ENCODE data around the gene PDE4D.

Gene PDE4D

GRCh38 chr5:59874675-59875074 is 18.9 kb downstream of the PDE4D start:
- Histone ChIP-seq H3K27ac (ENCODE audit: low read length) (no peak overlapping the region), H3K4me1 (ENCODE audit: control insufficient read depth in 1 of 2, insufficient read depth in 2 of 2, low read length in 2 of 2) (no peaks in the 10 kb centered on the region), H3K4me3 (ENCODE audit: low read depth in 1 of 2, low read length in 2 of 2) (no peak overlapping the region), H3K36me3 (ENCODE audit: control insufficient read depth in 1 of 2, insufficient read depth in 2 of 2, low read length in 2 of 2) (no peaks in the 10 kb centered on the region), H3K9me3 (ENCODE audit: control insufficient read depth in 1 of 2, low read length in 2 of 2) (no peaks in the 10 kb centered on the region), H3K27me3 (ENCODE audit: low read depth, low read length) (no peaks in the 10 kb centered on the region)

GRCh38 chr5:59873113-59873512 is 20.4 kb downstream of the PDE4D start:
- Histone ChIP-seq H3K27me3 (ENCODE audit: low read depth, low read length) (no peaks in the 10 kb centered on the region), H3K9me3 (ENCODE audit: control insufficient read depth in 1 of 2, low read length in 2 of 2) (no peaks in the 10 kb centered on the region), H3K4me3 (ENCODE audit: low read depth in 1 of 2, low read length in 2 of 2) (no peak overlapping the region), H3K4me1 (ENCODE audit: control insufficient read depth in 1 of 2, insufficient read depth in 2 of 2, low read length in 2 of 2) (no peaks in the 10 kb centered on the region), H3K36me3 (ENCODE audit: control insufficient read depth in 1 of 2, insufficient read depth in 2 of 2, low read length in 2 of 2) (no peaks in the 10 kb centered on the region), H3K27ac (ENCODE audit: low read length) (no peak overlapping the region)

GRCh38 chr5:59866661-59867060 is 26.9 kb downstream of the PDE4D start:
- H3K36me3 ChIP-seq (ENCODE audit: control insufficient read depth in 1 of 2, insufficient read depth in 2 of 2, low read length in 2 of 2), result no peaks in the 10 kb centered on the region
- H3K4me3 ChIP-seq (ENCODE audit: low read depth in 1 of 2, low read length in 2 of 2), result no peak overlapping the region
- no peaks in the 10 kb centered on the region for H3K9me3 ChIP-seq (ENCODE audit: control insufficient read depth in 1 of 2, low read length in 2 of 2)
- no peaks in the 10 kb centered on the region for H3K27me3 ChIP-seq (ENCODE audit: low read depth, low read length)
- H3K4me1 ChIP-seq (ENCODE audit: control insufficient read depth in 1 of 2, insufficient read depth in 2 of 2, low read length in 2 of 2), result no peaks in the 10 kb centered on the region
- no peak overlapping the region for H3K27ac ChIP-seq (ENCODE audit: low read length)

- no peaks in the 10 kb centered on the region for H3K9me3 ChIP-seq (ENCODE audit: control insufficient read depth in 1 of 2, low read length in 2 of 2)
- H3K36me3 ChIP-seq (ENCODE audit: control insufficient read depth in 1 of 2, insufficient read depth in 2 of 2, low read length in 2 of 2), result no peaks in the 10 kb centered on the region
- H3K4me3 ChIP-seq (ENCODE audit: low read depth in 1 of 2, low read length in 2 of 2), result no peak overlapping the region
- H3K4me1 ChIP-seq (ENCODE audit: control insufficient read depth in 1 of 2, insufficient read depth in 2 of 2, low read length in 2 of 2), result no peaks in the 10 kb centered on the region
- H3K27ac ChIP-seq (ENCODE audit: low read length), result no peak overlapping the region
- no peaks in the 10 kb centered on the region for H3K27me3 ChIP-seq (ENCODE audit: low read depth, low read length)
Measured at GRCh38 chr5:59864718-59865117, 28.8 kb downstream of the PDE4D start.

GRCh38 chr5:59863777-59864176 is 29.7 kb downstream of the PDE4D start:
- Histone ChIP-seq H3K9me3 (ENCODE audit: control insufficient read depth in 1 of 2, low read length in 2 of 2) (no peaks in the 10 kb centered on the region), H3K4me1 (ENCODE audit: control insufficient read depth in 1 of 2, insufficient read depth in 2 of 2, low read length in 2 of 2) (no peaks in the 10 kb centered on the region), H3K27ac (ENCODE audit: low read length) (no peak overlapping the region), H3K4me3 (ENCODE audit: low read depth in 1 of 2, low read length in 2 of 2) (no peak overlapping the region), H3K27me3 (ENCODE audit: low read depth, low read length) (no peaks in the 10 kb centered on the region), H3K36me3 (ENCODE audit: control insufficient read depth in 1 of 2, insufficient read depth in 2 of 2, low read length in 2 of 2) (no peaks in the 10 kb centered on the region)

DNA sequence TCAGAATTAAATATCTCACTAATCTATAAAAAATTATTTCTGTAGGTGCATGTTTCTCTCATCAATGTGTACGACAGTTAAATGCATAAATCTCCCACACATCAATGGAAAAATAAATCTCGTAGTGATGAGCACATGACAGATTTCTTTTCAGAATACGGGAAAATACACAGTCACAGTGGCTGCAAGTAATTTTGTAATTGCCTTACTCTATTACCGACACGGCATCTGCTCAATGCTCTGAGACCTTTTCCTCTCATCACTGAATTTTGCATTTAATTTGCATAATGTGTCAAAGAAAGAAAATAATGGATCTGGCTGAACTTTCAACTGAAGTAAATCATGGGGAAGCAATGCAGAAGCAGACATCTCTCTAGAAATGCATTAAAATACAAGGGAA is 37.2 kb downstream of the PDE4D start:
- Histone ChIP-seq H3K27ac (ENCODE audit: low read length) (no peak overlapping the region), H3K9me3 (ENCODE audit: control insufficient read depth in 1 of 2, low read length in 2 of 2) (no peaks in the 10 kb centered on the region), H3K4me1 (ENCODE audit: control insufficient read depth in 1 of 2, insufficient read depth in 2 of 2, low read length in 2 of 2) (no peaks in the 10 kb centered on the region), H3K4me3 (ENCODE audit: low read depth in 1 of 2, low read length in 2 of 2) (no peak overlapping the region), H3K27me3 (ENCODE audit: low read depth, low read length) (no peaks in the 10 kb centered on the region), H3K36me3 (ENCODE audit: control insufficient read depth in 1 of 2, insufficient read depth in 2 of 2, low read length in 2 of 2) (no peaks in the 10 kb centered on the region)

GRCh38 chr5:59850766-59851165 is 42.8 kb downstream of the PDE4D start:
- H3K36me3 ChIP-seq (ENCODE audit: control insufficient read depth in 1 of 2, insufficient read depth in 2 of 2, low read length in 2 of 2), result no peaks in the 10 kb centered on the region
- no peak overlapping the region for H3K4me3 ChIP-seq (ENCODE audit: low read depth in 1 of 2, low read length in 2 of 2)
- no peaks in the 10 kb centered on the region for H3K27me3 ChIP-seq (ENCODE audit: low read depth, low read length)
- no peaks in the 10 kb centered on the region for H3K4me1 ChIP-seq (ENCODE audit: control insufficient read depth in 1 of 2, insufficient read depth in 2 of 2, low read length in 2 of 2)
- H3K27ac ChIP-seq (ENCODE audit: low read length), result no peak overlapping the region
- no peaks in the 10 kb centered on the region for H3K9me3 ChIP-seq (ENCODE audit: control insufficient read depth in 1 of 2, low read length in 2 of 2)

GRCh38 chr5:59847586-59847985 is 45.9 kb downstream of the PDE4D start:
- H3K36me3 ChIP-seq (ENCODE audit: control insufficient read depth in 1 of 2, insufficient read depth in 2 of 2, low read length in 2 of 2), result no peaks in the 10 kb centered on the region
- no peak overlapping the region for H3K4me3 ChIP-seq (ENCODE audit: low read depth in 1 of 2, low read length in 2 of 2)
- H3K9me3 ChIP-seq (ENCODE audit: control insufficient read depth in 1 of 2, low read length in 2 of 2), result no peaks in the 10 kb centered on the region
- H3K27ac ChIP-seq (ENCODE audit: low read length), result no peak overlapping the region
- H3K4me1 ChIP-seq (ENCODE audit: control insufficient read depth in 1 of 2, insufficient read depth in 2 of 2, low read length in 2 of 2), result no peaks in the 10 kb centered on the region
- no peaks in the 10 kb centered on the region for H3K27me3 ChIP-seq (ENCODE audit: low read depth, low read length)

DNA sequence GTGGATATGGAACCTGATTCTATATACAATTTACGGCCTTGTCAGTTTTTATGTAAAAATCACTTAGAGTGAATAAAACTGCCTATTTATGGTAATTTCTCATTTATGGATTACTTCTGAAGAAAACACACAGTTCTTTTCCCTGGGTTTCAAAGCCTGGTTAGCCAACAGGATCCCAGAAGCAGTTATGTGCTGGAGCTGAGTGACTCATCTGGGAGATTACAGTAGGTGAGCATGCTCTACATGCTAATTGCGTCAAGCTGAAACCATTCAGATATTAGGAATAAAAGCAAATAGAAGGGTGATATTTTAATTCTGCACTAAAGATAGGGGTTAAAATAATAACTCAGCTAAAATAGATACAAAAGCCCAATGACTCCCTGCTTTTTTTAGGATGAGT is 47.8 kb downstream of the PDE4D start:
- Histone ChIP-seq H3K4me3 (ENCODE audit: low read depth in 1 of 2, low read length in 2 of 2) (no peak overlapping the region), H3K36me3 (ENCODE audit: control insufficient read depth in 1 of 2, insufficient read depth in 2 of 2, low read length in 2 of 2) (no peaks in the 10 kb centered on the region)

GRCh38 chr5:59843511-59844213 is 49.9 kb downstream of the PDE4D start:
- H3K36me3 ChIP-seq (ENCODE audit: control insufficient read depth in 1 of 2, insufficient read depth in 2 of 2, low read length in 2 of 2), result no peaks in the 10 kb centered on the region
- H3K4me1 ChIP-seq (ENCODE audit: control insufficient read depth in 1 of 2, insufficient read depth in 2 of 2, low read length in 2 of 2), result no peaks in the 10 kb centered on the region
- no peaks in the 10 kb centered on the region for H3K9me3 ChIP-seq (ENCODE audit: control insufficient read depth in 1 of 2, low read length in 2 of 2)
- no peaks in the 10 kb centered on the region for H3K27me3 ChIP-seq (ENCODE audit: low read depth, low read length)
- no peak overlapping the region for H3K27ac ChIP-seq (ENCODE audit: low read length)
- no peak overlapping the region for H3K4me3 ChIP-seq (ENCODE audit: low read depth in 1 of 2, low read length in 2 of 2)

More for the DNA sequence above, 47.8 kb downstream of the PDE4D start:
- no peaks in the 10 kb centered on the region for H3K9me3 ChIP-seq (ENCODE audit: control insufficient read depth in 1 of 2, low read length in 2 of 2)
- H3K27me3 ChIP-seq (ENCODE audit: low read depth, low read length), result no peaks in the 10 kb centered on the region
- H3K27ac ChIP-seq (ENCODE audit: low read length), result no peak overlapping the region
- no peaks in the 10 kb centered on the region for H3K4me1 ChIP-seq (ENCODE audit: control insufficient read depth in 1 of 2, insufficient read depth in 2 of 2, low read length in 2 of 2)

- Histone ChIP-seq H3K27ac (ENCODE audit: low read length) (no peak overlapping the region), H3K4me3 (ENCODE audit: low read depth in 1 of 2, low read length in 2 of 2) (no peak overlapping the region), H3K36me3 (ENCODE audit: control insufficient read depth in 1 of 2, insufficient read depth in 2 of 2, low read length in 2 of 2) (no peaks in the 10 kb centered on the region)
Measured at GRCh38 chr5:59842999-59843398, 50.5 kb downstream of the PDE4D start.

GRCh38 chr5:59840200-59840601 is 53.3 kb downstream of the PDE4D start:
- Histone ChIP-seq H3K4me3 (ENCODE audit: low read depth in 1 of 2, low read length in 2 of 2) (no peak overlapping the region), H3K4me1 (ENCODE audit: control insufficient read depth in 1 of 2, insufficient read depth in 2 of 2, low read length in 2 of 2) (no peaks in the 10 kb centered on the region), H3K27ac (ENCODE audit: low read length) (no peak overlapping the region), H3K9me3 (ENCODE audit: control insufficient read depth in 1 of 2, low read length in 2 of 2) (no peaks in the 10 kb centered on the region), H3K36me3 (ENCODE audit: control insufficient read depth in 1 of 2, insufficient read depth in 2 of 2, low read length in 2 of 2) (no peaks in the 10 kb centered on the region), H3K27me3 (ENCODE audit: low read depth, low read length) (no peaks in the 10 kb centered on the region)

More at GRCh38 chr5:59842999-59843398, 50.5 kb downstream of the PDE4D start:
- Histone ChIP-seq H3K9me3 (ENCODE audit: control insufficient read depth in 1 of 2, low read length in 2 of 2) (no peaks in the 10 kb centered on the region), H3K4me1 (ENCODE audit: control insufficient read depth in 1 of 2, insufficient read depth in 2 of 2, low read length in 2 of 2) (no peaks in the 10 kb centered on the region), H3K27me3 (ENCODE audit: low read depth, low read length) (no peaks in the 10 kb centered on the region)
